ENCODE measurements around the gene TIMP2.

The TIMP2 gene

GRCh38 chr17:78826421-78826820 lies 98.8 kb downstream of the TIMP2 start:
- WGBS = 95% methylated on average over 5 of the region's 5 CpGs
- H3K27me3 ChIP-seq (ENCODE audit: insufficient read depth, low read length) = no peaks in the 10 kb centered on the region
- H3K27ac ChIP-seq (ENCODE audit: low read depth, low read length) = no peak overlapping the region
- H3K4me1 ChIP-seq (ENCODE audit: insufficient read depth, low read length) = no peaks in the 10 kb centered on the region
- no peaks in the 10 kb centered on the region for H3K9me3 ChIP-seq (ENCODE audit: insufficient read depth, low read depth, low read length)
- H3K9ac ChIP-seq (ENCODE audit: low read depth, low read length) = no peak overlapping the region
- H3K4me3 ChIP-seq (ENCODE audit: low read length) = no peak overlapping the region
- H3K36me3 ChIP-seq (ENCODE audit: insufficient read depth, low read length) = peaks cover 95% of the 10 kb centered on the region

DNA sequence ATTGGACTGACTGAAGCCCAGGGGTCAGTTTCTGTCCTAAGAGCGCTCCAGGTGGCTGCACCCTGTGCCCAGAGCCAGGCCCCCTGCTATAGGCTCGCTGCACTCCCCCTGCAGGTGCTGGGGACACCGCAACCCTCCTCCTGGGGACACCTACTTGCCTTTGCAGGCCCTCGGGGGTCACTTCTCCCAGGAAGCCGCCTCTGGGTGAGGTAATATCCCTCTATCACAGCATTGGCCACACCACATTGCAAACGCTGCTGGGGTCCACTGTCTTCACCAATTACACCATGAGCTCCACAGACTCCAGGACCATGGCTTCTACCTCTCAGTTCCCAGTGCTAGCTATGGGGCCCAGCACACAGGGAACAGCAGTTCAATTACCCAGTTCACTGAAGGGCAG lies 99.5 kb downstream of the TIMP2 start:
- H3K27ac ChIP-seq (ENCODE audit: low read depth, low read length) = no peak overlapping the region
- WGBS = 93% methylated on average over 6 of the region's 6 CpGs
- H3K9ac ChIP-seq (ENCODE audit: low read depth, low read length) = no peak overlapping the region
- H3K4me3 ChIP-seq (ENCODE audit: low read length) = no peak overlapping the region
- no peaks in the 10 kb centered on the region for H3K27me3 ChIP-seq (ENCODE audit: insufficient read depth, low read length)
- H3K9me3 ChIP-seq (ENCODE audit: insufficient read depth, low read depth, low read length) = no peaks in the 10 kb centered on the region
- H3K4me1 ChIP-seq (ENCODE audit: insufficient read depth, low read length) = no peaks in the 10 kb centered on the region
- H3K36me3 ChIP-seq (ENCODE audit: insufficient read depth, low read length) = peaks cover 95% of the 10 kb centered on the region

GRCh38 chr17:78824240-78824639 lies 100.9 kb downstream of the TIMP2 start:
- Histone ChIP-seq H3K27me3 (ENCODE audit: insufficient read depth, low read length) (no peaks in the 10 kb centered on the region), H3K4me1 (ENCODE audit: insufficient read depth, low read length) (no peaks in the 10 kb centered on the region), H3K9ac (ENCODE audit: low read depth, low read length) (no peak overlapping the region), H3K36me3 (ENCODE audit: insufficient read depth, low read length) (peaks cover 96% of the 10 kb centered on the region), H3K4me3 (ENCODE audit: low read length) (no peak overlapping the region), H3K9me3 (ENCODE audit: insufficient read depth, low read depth, low read length) (no peaks in the 10 kb centered on the region), H3K27ac (ENCODE audit: low read depth, low read length) (no peak overlapping the region)
- WGBS = 95% methylated on average over 7 of the region's 7 CpGs

- Histone ChIP-seq H3K4me1 (ENCODE audit: insufficient read depth, low read length) (no peaks in the 10 kb centered on the region), H3K27ac (ENCODE audit: low read depth, low read length) (no peak overlapping the region), H3K27me3 (ENCODE audit: insufficient read depth, low read length) (no peaks in the 10 kb centered on the region), H3K9ac (ENCODE audit: low read depth, low read length) (no peak overlapping the region), H3K9me3 (ENCODE audit: insufficient read depth, low read depth, low read length) (no peaks in the 10 kb centered on the region), H3K4me3 (ENCODE audit: low read length) (no peak overlapping the region), H3K36me3 (ENCODE audit: insufficient read depth, low read length) (peaks cover 96% of the 10 kb centered on the region)
- WGBS = 92% methylated on average over 14 of the region's 14 CpGs
These were observed 101.7 kb downstream of the TIMP2 start for GRCh38 chr17:78823282-78824046.

GRCh38 chr17:78822552-78822951 lies 102.6 kb downstream of the TIMP2 start:
- no peaks in the 10 kb centered on the region for H3K27me3 ChIP-seq (ENCODE audit: insufficient read depth, low read length)
- no peak overlapping the region for H3K27ac ChIP-seq (ENCODE audit: low read depth, low read length)
- 96% methylated on average over 14 of the region's 14 CpGs for WGBS
- H3K9ac ChIP-seq (ENCODE audit: low read depth, low read length) = no peak overlapping the region
- no peaks in the 10 kb centered on the region for H3K4me1 ChIP-seq (ENCODE audit: insufficient read depth, low read length)
- no peaks in the 10 kb centered on the region for H3K9me3 ChIP-seq (ENCODE audit: insufficient read depth, low read depth, low read length)
- H3K36me3 ChIP-seq (ENCODE audit: insufficient read depth, low read length) = peaks cover 96% of the 10 kb centered on the region
- no peak overlapping the region for H3K4me3 ChIP-seq (ENCODE audit: low read length)

DNA sequence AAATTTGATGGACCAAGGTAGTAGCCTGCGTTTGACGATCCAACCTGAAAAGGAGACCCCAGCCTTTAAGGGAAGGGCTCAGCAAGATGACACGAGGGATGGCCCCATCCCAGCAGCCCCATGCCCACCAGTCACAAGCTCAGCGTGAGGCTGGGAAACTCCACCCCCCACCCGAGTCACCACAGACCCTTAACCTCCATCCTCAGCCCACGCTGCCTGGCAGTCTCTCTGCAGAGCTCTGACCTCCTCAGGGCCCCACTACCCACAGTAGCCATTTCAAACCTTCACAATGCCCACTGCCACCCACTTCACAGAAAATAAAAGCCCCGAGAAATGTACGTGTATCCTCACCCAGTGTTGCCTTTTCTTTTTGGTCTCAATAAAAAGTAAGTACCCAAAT lies 103.2 kb downstream of the TIMP2 start:
- H3K4me1 ChIP-seq (ENCODE audit: insufficient read depth, low read length) = no peaks in the 10 kb centered on the region
- WGBS = 94% methylated on average over 8 of the region's 8 CpGs
- H3K36me3 ChIP-seq (ENCODE audit: insufficient read depth, low read length) = peaks cover 96% of the 10 kb centered on the region
- H3K27ac ChIP-seq (ENCODE audit: low read depth, low read length) = no peak overlapping the region
- H3K9ac ChIP-seq (ENCODE audit: low read depth, low read length) = no peak overlapping the region
- no peaks in the 10 kb centered on the region for H3K9me3 ChIP-seq (ENCODE audit: insufficient read depth, low read depth, low read length)
- H3K4me3 ChIP-seq (ENCODE audit: low read length) = no peak overlapping the region
- H3K27me3 ChIP-seq (ENCODE audit: insufficient read depth, low read length) = no peaks in the 10 kb centered on the region

GRCh38 chr17:78820841-78821240 lies 104.3 kb downstream of the TIMP2 start:
- Histone ChIP-seq H3K9me3 (ENCODE audit: insufficient read depth, low read depth, low read length) (no peaks in the 10 kb centered on the region), H3K9ac (ENCODE audit: low read depth, low read length) (no peak overlapping the region), H3K27me3 (ENCODE audit: insufficient read depth, low read length) (no peaks in the 10 kb centered on the region), H3K27ac (ENCODE audit: low read depth, low read length) (no peak overlapping the region), H3K36me3 (ENCODE audit: insufficient read depth, low read length) (peaks cover 96% of the 10 kb centered on the region), H3K4me1 (ENCODE audit: insufficient read depth, low read length) (no peaks in the 10 kb centered on the region), H3K4me3 (ENCODE audit: low read length) (no peak overlapping the region)
- whole genome bisulfite sequencing = 93% methylated on average over 13 of the region's 13 CpGs

DNA sequence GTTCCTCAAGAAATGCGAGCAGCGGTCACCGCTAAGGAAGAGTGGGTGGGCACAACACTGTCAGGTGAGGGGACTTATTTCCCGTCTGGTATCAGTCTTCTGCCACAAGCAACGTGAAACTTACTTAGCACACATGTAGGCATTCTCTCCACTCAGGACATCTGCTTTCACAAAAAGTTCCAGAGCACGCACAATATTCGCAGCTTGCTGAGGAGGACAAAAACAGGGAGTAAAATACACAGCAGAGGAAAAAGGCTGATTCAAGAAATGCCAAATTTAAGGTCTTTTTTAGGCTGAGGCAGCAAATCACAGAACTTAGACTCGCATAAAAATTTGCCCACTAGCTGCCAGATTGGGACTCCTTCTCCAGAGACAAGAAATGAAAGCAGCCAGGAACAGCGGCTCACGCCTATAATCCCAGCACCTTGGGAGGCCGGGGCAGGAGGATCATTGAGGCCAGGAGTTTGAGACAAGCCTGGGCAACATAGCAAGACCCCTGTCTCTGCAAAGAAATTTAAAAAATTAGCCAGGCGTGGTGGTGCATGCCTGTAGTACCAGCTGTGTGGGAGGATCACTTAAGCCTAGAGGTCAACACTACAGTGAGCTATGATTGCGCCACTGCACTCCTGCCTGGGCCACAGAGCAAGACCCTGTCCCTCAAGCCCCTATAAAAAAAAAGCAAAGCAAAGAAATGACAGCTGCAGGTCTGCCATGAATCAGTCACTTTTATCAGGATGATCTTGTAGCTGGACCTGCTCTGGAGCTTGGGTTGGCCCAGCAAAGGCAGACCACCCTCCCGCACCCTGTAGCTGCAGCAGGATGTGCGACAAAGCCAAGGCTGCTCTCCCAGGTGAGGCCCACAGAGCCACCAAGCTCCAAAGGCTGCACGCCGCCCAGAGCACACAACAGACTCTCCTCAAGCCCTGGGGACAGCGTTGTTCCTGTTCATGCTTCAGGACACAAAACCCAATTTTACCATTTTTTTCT lies 105.1 kb downstream of the TIMP2 start:
- peaks cover 96% of the 10 kb centered on the region for H3K36me3 ChIP-seq (ENCODE audit: insufficient read depth, low read length)
- no peaks in the 10 kb centered on the region for H3K4me1 ChIP-seq (ENCODE audit: insufficient read depth, low read length)

GRCh38 chr17:78819402-78819801 lies 105.8 kb downstream of the TIMP2 start:
- no peak overlapping the region for H3K27ac ChIP-seq (ENCODE audit: low read depth, low read length)

More for the DNA sequence above, 105.1 kb downstream of the TIMP2 start:
- Histone ChIP-seq H3K9ac (ENCODE audit: low read depth, low read length) (no peak overlapping the region), H3K27me3 (ENCODE audit: insufficient read depth, low read length) (no peaks in the 10 kb centered on the region), H3K9me3 (ENCODE audit: insufficient read depth, low read depth, low read length) (no peaks in the 10 kb centered on the region), H3K4me3 (ENCODE audit: low read length) (no peak overlapping the region), H3K27ac (ENCODE audit: low read depth, low read length) (no peak overlapping the region)
- WGBS = 96% methylated on average over 18 of the region's 18 CpGs

DNA sequence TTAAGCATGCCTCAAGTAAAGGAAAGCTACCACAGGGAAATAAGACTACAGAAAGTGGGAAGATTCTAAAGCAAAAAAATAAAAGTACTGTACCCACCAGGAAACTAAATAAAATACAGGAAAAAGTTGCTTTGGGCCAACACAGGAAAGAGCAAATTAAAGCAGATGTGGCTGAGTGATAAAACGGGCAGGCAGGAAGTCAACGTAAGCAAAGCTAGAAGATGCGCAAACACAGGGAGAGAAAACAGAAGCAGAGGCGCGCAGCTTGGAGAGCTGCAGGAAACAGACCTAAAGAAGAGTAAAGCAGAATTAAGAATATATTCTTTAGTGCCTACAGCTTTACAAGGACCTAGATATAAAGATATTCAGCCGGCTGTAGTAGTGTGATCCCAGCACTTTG lies 106.3 kb downstream of the TIMP2 start:
- Histone ChIP-seq H3K4me3 (ENCODE audit: low read length) (no peak overlapping the region), H3K27me3 (ENCODE audit: insufficient read depth, low read length) (no peaks in the 10 kb centered on the region), H3K27ac (ENCODE audit: low read depth, low read length) (no peak overlapping the region), H3K9me3 (ENCODE audit: insufficient read depth, low read depth, low read length) (no peaks in the 10 kb centered on the region), H3K36me3 (ENCODE audit: insufficient read depth, low read length) (peaks cover 96% of the 10 kb centered on the region), H3K9ac (ENCODE audit: low read depth, low read length) (no peak overlapping the region), H3K4me1 (ENCODE audit: insufficient read depth, low read length) (no peaks in the 10 kb centered on the region)
- 94% methylated on average over 6 of the region's 6 CpGs for WGBS

More at GRCh38 chr17:78819402-78819801, 105.8 kb downstream of the TIMP2 start:
- 95% methylated on average over 8 of the region's 8 CpGs for WGBS
- Histone ChIP-seq H3K4me1 (ENCODE audit: insufficient read depth, low read length) (no peaks in the 10 kb centered on the region), H3K27me3 (ENCODE audit: insufficient read depth, low read length) (no peaks in the 10 kb centered on the region), H3K36me3 (ENCODE audit: insufficient read depth, low read length) (peaks cover 96% of the 10 kb centered on the region), H3K4me3 (ENCODE audit: low read length) (no peak overlapping the region), H3K9ac (ENCODE audit: low read depth, low read length) (no peak overlapping the region), H3K9me3 (ENCODE audit: insufficient read depth, low read depth, low read length) (no peaks in the 10 kb centered on the region)

DNA sequence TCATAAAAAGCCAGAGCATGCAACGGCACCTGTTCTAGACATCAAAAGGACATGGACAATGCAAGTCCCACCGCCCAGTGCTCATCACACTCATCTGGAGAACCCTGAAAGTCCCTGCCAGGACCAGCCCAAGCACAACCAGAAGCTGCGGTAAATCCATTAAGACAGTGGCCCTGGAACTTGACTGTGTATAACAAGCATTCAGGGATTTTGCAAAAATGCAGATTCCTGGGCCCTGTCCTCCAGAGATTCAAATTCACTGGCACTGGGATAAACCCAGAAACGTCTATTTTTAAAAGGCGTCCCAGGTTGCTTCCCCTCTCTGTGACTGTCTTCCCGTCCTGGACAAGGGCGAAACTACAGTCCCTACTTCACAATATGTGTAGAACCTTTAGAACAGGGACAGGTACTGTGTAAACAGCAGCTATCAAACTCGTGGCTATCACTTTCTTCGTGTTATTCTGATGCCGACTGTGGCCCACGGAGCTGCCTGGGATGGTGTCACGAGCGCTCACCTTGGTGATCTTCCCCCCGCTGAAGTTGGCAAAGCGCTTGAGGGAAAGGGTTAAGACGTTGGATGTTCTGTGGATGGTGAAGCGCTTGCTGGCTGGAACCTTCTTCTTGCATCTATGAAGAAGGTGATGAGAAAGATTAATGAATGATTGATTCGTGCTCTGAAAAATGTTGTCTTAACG lies 106.9 kb downstream of the TIMP2 start:
- Histone ChIP-seq H3K4me1 (ENCODE audit: insufficient read depth, low read length) (no peaks in the 10 kb centered on the region), H3K4me3 (ENCODE audit: low read length) (no peak overlapping the region), H3K27ac (ENCODE audit: low read depth, low read length) (no peak overlapping the region), H3K27me3 (ENCODE audit: insufficient read depth, low read length) (no peaks in the 10 kb centered on the region), H3K9me3 (ENCODE audit: insufficient read depth, low read depth, low read length) (no peaks in the 10 kb centered on the region), H3K36me3 (ENCODE audit: insufficient read depth, low read length) (peaks cover 96% of the 10 kb centered on the region), H3K9ac (ENCODE audit: low read depth, low read length) (no peak overlapping the region)
- 95% methylated on average over 19 of the region's 19 CpGs for WGBS
